Osteoblast (primary cell): ENCODE results near the gene FAT3. TPM values are rescaled to one million over a fixed set of nuclear protein-coding genes. Genes with fewer than 3 reads are reported as not detected.

ENCODE experiments used
- DNase-seq: peaks from one replicate; pipeline ENCODE4 v3.0.0; 2011; ENCODE audit warnings: low spot score, mixed read lengths; ENCODE audit not compliant: insufficient read length; ENCODE audit errors: missing footprints
- H2AFZ ChIP-seq: 2 replicates; pipeline ENCODE4 v1.6.0; 2011; ENCODE audit warnings: mild to moderate bottlenecking, low read length
- H3K27ac ChIP-seq: 2 replicates; pipeline ENCODE4 v1.5.1; 2011; ENCODE audit warnings: mild to moderate bottlenecking, low read depth, low read length, moderate library complexity
- H3K27me3 ChIP-seq: 2 replicates; pipeline ENCODE4 v1.6.0; 2012; ENCODE audit warnings: mild to moderate bottlenecking, control low read depth, inconsistent platforms, low read length, moderate library complexity; ENCODE audit not compliant: insufficient read depth
- H3K36me3 ChIP-seq: 2 replicates; pipeline ENCODE4 v1.5.1; 2011; ENCODE audit warnings: mild to moderate bottlenecking, low read length, control low read depth, moderate library complexity; ENCODE audit not compliant: insufficient read depth
- H3K4me1 ChIP-seq: 2 replicates; pipeline ENCODE4 v1.5.1; 2011; ENCODE audit warnings: mild to moderate bottlenecking, low read length, control low read depth, moderate library complexity; ENCODE audit not compliant: insufficient read depth
- H3K4me2 ChIP-seq: 2 replicates; pipeline ENCODE4 v1.6.0; 2011; ENCODE audit warnings: mild to moderate bottlenecking, low read length; ENCODE audit not compliant: insufficient read depth
- H3K4me3 ChIP-seq: fragments of 200-600 bp; sonication (generic); 3 replicates; pipeline ENCODE4 v1.5.1; 2012; ENCODE audit warnings: mild to moderate bottlenecking, low read length, inconsistent platforms; ENCODE audit not compliant: insufficient read depth
- H3K79me2 ChIP-seq: 2 replicates; pipeline ENCODE4 v1.6.0; 2012; ENCODE audit warnings: mild to moderate bottlenecking, low read length, control low read depth, inconsistent platforms; ENCODE audit not compliant: insufficient read depth
- H3K9me3 ChIP-seq: 2 replicates; pipeline ENCODE4 v1.5.1; 2011; ENCODE audit warnings: low read depth, low read length, control low read depth
- H4K20me1 ChIP-seq: 2 replicates; pipeline ENCODE4 v1.6.0; 2012; ENCODE audit warnings: mild to moderate bottlenecking, low read length, control low read depth; ENCODE audit not compliant: insufficient read depth
- CTCF ChIP-seq: IDR thresholded peaks from 2 replicates; pipeline ENCODE4 v1.5.1; 2011; ENCODE audit warnings: mild to moderate bottlenecking, low read depth, low read length, moderate library complexity; ENCODE audit errors: extremely low read depth
- total RNA-seq: library from RNA; depleted of rRNA; stranded (reverse); fragments of >200 nt; gene quantifications from 2 replicates; pipeline ENCODE4 v1.2.3, GENCODE V29; 2012

The FAT3 gene
- total RNA-seq, 1 donor: 2.2 TPM

- Histone ChIP-seq H3K4me3 (no peak overlapping the region), H3K4me1 (peaks cover 8% of the 10 kb centered on the region), H3K9me3 (no peaks in the 10 kb centered on the region), H3K4me2 (no peak overlapping the region), H4K20me1 (no peaks in the 10 kb centered on the region), H2AFZ (no peak overlapping the region), H3K27me3 (no peaks in the 10 kb centered on the region), H3K36me3 (no peaks in the 10 kb centered on the region), H3K79me2 (no peaks in the 10 kb centered on the region), H3K27ac (no peak overlapping the region)
- TF ChIP-seq CTCF: no peak
- no peak for DNase-seq
Observed at GRCh38 chr11:92253421-92253820, 28.8 kb downstream of the FAT3 start.

GRCh38 chr11:92253945-92254344, 29.3 kb downstream of the FAT3 start:
- no peak overlapping the region for H3K4me2 ChIP-seq
- no peak overlapping the region for H3K27ac ChIP-seq
- no peak overlapping the region for H2AFZ ChIP-seq
- no peaks in the 10 kb centered on the region for H3K9me3 ChIP-seq
- H3K79me2 ChIP-seq: no peaks in the 10 kb centered on the region
- no peak overlapping the region for H3K4me3 ChIP-seq
- TF ChIP-seq CTCF: no peak
- no peaks in the 10 kb centered on the region for H3K36me3 ChIP-seq
- H3K4me1 ChIP-seq: peaks cover 8% of the 10 kb centered on the region
- no peak for DNase-seq
- H4K20me1 ChIP-seq: no peaks in the 10 kb centered on the region
- H3K27me3 ChIP-seq: no peaks in the 10 kb centered on the region

GRCh38 chr11:92257536-92257935, 32.9 kb downstream of the FAT3 start:
- H3K27ac ChIP-seq: no peak overlapping the region
- H4K20me1 ChIP-seq: no peaks in the 10 kb centered on the region
- no peak for DNase-seq
- H3K9me3 ChIP-seq: no peaks in the 10 kb centered on the region
- no peaks in the 10 kb centered on the region for H3K27me3 ChIP-seq
- no peak for TF ChIP-seq CTCF
- no peak overlapping the region for H3K4me2 ChIP-seq
- H2AFZ ChIP-seq: no peak overlapping the region
- H3K79me2 ChIP-seq: no peaks in the 10 kb centered on the region
- H3K4me1 ChIP-seq: peaks cover 5% of the 10 kb centered on the region
- no peak overlapping the region for H3K4me3 ChIP-seq
- H3K36me3 ChIP-seq: no peaks in the 10 kb centered on the region

GRCh38 chr11:92259861-92260260, 35.2 kb downstream of the FAT3 start:
- Histone ChIP-seq H3K4me2 (no peak overlapping the region), H3K4me1 (no peaks in the 10 kb centered on the region), H3K27ac (no peak overlapping the region), H4K20me1 (no peaks in the 10 kb centered on the region), H3K9me3 (no peaks in the 10 kb centered on the region), H2AFZ (no peak overlapping the region), H3K36me3 (no peaks in the 10 kb centered on the region), H3K4me3 (no peak overlapping the region), H3K27me3 (no peaks in the 10 kb centered on the region), H3K79me2 (no peaks in the 10 kb centered on the region)
- no peak for DNase-seq
- no peak for TF ChIP-seq CTCF
